HG03460 (cell line): Measurements from ENCODE around the gene TUBGCP2.

ENCODE experiments used
- ATAC-seq: cut with Tn5 transposase; IDR thresholded peaks from one replicate; pipeline ENCODE4 v1.9.1; 2021; ENCODE audit not compliant: unreplicated experiment

The TUBGCP2 gene

GRCh38 chr10:133281628-133282372, 26.9 kb downstream of the TUBGCP2 start:
- no peak for ATAC-seq

- ATAC-seq, result no peak
These were observed 27.6 kb downstream of the TUBGCP2 start for GRCh38 chr10:133281084-133281483.

- ATAC-seq, result no peak
These were observed 28.1 kb downstream of the TUBGCP2 start for GRCh38 chr10:133280391-133281059.

- ATAC-seq, result no peak
These were observed 29.1 kb downstream of the TUBGCP2 start for GRCh38 chr10:133279326-133280226.

GRCh38 chr10:133278577-133279265, 30.0 kb downstream of the TUBGCP2 start:
- peak; percentile 42 for ATAC-seq

- ATAC-seq, result no peak
These were observed 30.6 kb downstream of the TUBGCP2 start for GRCh38 chr10:133277993-133278576.

GRCh38 chr10:133277277-133277992, 31.2 kb downstream of the TUBGCP2 start:
- no peak for ATAC-seq

GRCh38 chr10:133276435-133277201, 32.1 kb downstream of the TUBGCP2 start, which contains the start of gene ADAM8:
Gene ADAM8, minus strand, starts transcription at chr10:133276868. Its CDS starts 51 bp downstream, at chr10:133276817.
- ATAC-seq, result peak; percentile 51

GRCh38 chr10:133276100-133276434, 32.6 kb downstream of the TUBGCP2 start:
- ATAC-seq, result no peak

- peak; percentile 37 for ATAC-seq
These were observed 33.0 kb downstream of the TUBGCP2 start for GRCh38 chr10:133275684-133276092.

GRCh38 chr10:133274751-133275683, 33.7 kb downstream of the TUBGCP2 start:
- peak; percentile 46 for ATAC-seq

GRCh38 chr10:133273534-133274143, 35.0 kb downstream of the TUBGCP2 start:
- ATAC-seq, result no peak

- ATAC-seq, result no peak
These were observed 35.7 kb downstream of the TUBGCP2 start for GRCh38 chr10:133272964-133273420.

- no peak for ATAC-seq
These were observed 36.2 kb downstream of the TUBGCP2 start for GRCh38 chr10:133272301-133272963.

GRCh38 chr10:133271521-133272300, 37.0 kb downstream of the TUBGCP2 start:
- ATAC-seq, result no peak

- ATAC-seq, result no peak
These were observed 37.8 kb downstream of the TUBGCP2 start for GRCh38 chr10:133270773-133271297.
